ENCODE results near the gene TPRN.
A peak's percentile ranks its signal among the peaks of the same experiment; 100 is the strongest.

Gene TPRN

GRCh38 chr9:137235424-137236237, 35.1 kb upstream of the TPRN start:
- ATAC-seq, result no peak

- ATAC-seq, result no peak
Measured at GRCh38 chr9:137234758-137235423, 34.4 kb upstream of the TPRN start.

GRCh38 chr9:137234055-137234697, 33.6 kb upstream of the TPRN start:
- no peak for ATAC-seq

GRCh38 chr9:137233143-137233980, 32.8 kb upstream of the TPRN start:
- no peak for ATAC-seq

- ATAC-seq, result no peak
Measured at GRCh38 chr9:137232510-137232909, 32.0 kb upstream of the TPRN start.

GRCh38 chr9:137232101-137232500, 31.6 kb upstream of the TPRN start:
- no peak for ATAC-seq

DNA sequence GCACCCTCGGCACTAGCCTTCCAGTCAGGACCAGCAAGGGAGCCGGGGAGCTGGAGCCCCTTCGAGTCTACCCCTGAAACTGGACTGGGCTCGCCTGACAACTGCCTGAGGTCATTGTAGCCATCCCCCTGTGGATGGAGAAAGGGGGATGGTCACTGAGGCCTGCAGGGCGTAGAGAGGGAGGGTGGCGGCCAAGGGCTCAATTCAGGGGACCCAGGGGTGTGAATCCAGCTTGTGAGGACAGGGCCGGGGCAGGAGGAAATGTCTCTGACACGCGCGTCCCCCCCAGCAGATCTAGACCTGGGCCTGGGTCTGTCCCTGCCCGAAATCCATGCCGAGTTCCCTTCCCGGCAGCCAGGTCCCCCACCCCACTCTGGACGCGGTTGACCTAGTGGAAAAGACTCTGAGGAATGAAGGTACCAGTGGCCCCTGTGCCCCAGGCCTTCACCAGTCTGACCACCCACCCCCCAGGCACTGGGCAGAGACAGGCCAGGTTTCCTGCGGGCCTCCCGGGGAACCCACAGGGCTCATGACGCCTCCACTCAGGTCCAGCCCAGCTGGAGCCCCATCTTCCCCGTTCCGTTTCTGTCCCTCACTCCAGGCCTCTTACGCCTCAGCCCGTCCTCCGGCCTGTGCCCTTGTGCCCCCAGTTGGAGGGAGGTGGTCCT, 31.0 kb upstream of the TPRN start:
- no peak for ATAC-seq

DNA sequence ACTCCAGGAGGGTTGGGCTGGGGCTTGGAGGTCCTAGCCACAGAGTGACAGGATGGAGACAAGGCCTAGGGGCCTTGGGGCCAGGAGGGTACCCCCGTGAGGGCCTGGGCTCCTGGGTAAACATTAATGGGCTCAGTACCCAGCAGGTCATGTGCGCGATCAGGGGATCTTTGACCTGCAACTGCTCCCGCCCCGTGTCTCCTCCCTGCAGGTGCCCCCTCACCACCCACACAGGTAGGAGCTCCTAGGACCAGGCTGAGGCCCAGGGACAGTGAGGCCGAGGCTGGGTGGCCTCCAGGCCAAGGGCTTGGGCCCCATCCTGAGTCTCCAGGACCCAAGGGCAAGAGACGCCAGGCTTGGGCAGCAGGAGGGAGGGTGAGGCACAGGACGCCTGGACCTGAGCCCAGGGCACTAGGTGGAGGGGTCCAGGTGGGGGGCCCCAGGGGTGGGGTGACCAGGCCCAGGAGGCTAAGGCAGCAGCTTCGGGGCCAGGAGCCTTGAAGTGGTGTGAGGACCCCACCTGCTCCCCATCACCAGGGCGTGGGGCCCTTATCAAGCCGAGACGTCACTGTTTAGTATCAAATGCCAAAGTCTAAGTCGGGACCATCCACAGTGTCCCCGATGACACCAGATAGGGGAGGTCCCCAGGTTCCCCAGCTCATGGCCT, 30.3 kb upstream of the TPRN start, which contains the start of gene SLC34A3:
Gene SLC34A3 (plus strand): TSS at position 197 of the 667 bp plus-strand sequence. CDS start 802 bp downstream, outside the sequence.
- ATAC-seq, result no peak

DNA sequence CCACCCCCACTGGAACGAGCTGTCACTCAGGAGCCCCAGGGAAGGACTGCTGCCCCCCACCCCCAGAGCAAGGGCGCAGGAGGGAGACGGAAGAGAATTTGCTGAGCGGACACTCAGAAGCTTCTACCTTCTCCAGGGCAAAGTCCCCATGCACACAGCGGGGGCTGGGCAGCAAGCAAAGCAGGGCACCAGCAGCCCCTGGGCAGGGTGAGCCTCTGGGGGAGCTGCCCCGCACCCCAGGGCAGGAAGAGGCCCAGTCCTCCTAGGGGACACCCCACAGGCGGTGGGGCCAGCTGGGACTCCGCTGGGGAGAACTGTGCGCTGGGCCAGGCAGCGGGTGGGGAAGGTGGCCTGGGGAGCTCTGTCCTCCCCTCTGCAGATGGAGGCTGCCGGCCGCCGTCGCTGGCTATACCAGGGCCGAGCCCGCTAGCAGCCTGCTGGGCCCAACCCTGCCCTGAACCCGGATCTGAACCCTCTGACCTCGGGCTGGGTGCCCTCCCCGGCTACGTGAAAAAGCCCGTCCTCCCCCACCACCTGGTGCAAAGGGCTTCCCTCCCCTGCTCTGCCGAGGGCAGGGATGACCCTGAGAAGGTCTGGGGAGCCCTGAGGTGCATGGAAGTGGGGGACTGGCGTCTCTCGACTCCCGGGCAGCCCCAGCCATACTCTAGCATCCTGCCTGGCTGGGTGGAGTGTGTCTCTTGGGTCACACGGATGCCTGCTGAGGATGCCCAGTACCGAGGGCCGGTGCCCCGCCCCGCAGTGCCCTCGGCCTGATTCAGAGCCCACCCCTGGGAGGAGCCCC, 29.6 kb upstream of the TPRN start:
- no peak for ATAC-seq

- ATAC-seq, result no peak
Measured at GRCh38 chr9:137228968-137229896, 28.7 kb upstream of the TPRN start.

DNA sequence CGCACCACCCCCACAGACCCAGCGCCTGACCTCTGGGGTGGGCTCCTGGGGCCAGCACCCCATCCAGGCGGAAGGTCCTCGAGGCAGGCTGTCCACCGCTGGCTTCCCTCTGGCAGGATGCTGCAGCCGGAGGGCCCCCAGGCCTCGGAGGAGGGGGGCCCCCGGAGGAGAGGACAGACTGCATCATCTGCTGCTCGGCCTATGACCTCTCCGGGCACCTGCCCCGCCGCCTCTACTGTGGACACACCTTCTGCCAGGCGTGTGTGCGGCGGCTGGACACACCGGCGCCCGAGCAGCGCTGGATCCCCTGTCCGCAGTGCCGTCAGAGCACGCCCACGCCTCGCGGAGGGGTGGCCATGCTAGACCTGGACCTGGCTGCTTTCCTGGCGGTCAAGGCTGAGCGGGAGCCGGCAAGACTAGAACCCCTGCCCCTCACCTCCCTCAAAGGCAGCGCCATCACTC, 28.0 kb upstream of the TPRN start:
- no peak for ATAC-seq

DNA sequence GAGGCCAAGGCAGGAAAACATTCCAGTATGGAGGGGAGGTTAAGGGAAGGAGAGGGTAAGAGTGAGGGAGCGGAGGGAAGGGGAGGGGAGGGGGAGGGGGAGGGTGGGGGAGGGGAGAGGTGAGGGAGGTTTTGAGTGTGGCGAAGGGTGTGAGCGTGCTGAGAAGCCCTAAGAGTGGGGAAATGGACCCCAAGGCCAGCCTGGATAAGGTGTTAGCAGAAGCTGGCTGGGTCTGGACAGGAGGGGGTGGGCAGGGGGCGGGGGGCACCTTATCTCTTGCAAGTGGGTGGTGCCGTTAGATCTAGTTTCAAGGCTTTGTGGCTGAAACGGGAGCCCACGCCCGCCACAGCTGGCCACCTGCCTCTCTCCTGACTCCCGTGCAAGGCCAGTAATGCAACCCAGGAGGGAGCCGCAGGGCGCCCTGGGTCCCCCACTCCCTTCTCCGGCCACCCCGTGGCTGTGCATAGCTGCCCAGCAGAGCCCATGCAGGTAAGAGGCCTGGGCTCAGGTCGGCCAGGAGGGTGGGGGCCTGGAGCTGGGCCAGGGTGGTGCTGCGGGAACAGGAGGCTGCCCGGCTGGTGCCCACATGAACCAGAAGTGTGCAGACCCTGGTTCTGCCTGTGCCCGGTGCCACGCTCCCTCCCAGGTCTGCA, 27.4 kb upstream of the TPRN start:
- ATAC-seq, result no peak

DNA sequence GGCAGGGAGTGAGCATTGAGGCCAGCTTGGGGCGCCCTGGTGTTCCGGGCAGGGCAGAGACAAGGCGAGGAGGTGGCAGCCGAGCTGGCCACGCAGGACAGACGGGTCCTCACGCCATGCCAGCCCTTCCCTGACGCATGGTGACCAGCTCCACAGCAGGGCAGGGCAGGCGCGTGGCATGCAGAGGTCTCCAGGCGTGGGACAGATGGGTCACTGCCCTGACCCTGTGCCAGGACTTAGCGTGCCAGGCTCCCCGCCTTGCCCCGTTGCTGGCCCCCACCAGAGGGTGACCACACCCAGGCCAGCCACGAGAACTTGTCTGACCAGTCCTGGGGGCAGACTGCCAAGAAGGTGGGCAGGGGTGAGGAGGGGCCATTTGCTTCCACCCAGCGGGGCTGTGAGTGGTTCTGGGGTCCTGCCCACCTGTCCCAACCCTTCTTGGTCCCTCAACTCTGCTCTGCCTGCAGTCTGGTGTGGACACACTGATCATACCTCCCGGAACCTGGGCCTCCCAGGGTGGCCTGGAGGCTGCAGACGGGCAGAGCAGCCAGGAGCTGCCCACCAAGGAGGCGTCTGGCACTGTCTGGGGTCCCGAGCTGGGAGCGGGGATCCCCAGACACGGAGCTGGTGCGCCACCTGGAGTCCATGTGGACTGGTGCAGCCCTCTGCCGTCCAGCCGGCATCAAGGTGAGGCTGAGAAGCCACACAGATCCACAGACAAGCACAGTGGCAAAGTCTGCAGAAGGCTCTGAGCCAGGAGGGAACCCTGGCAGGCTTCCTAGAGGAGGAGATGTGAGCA, 26.7 kb upstream of the TPRN start, which contains the start of gene RNF224:
Gene RNF224 (plus strand): TSS at position 449 of the 799 bp plus-strand sequence. CDS start 834 bp downstream, outside the sequence.
- peak; percentile 30 to 33 for ATAC-seq

- ATAC-seq, result no peak
Measured at GRCh38 chr9:137226338-137227053, 26.0 kb upstream of the TPRN start.

DNA sequence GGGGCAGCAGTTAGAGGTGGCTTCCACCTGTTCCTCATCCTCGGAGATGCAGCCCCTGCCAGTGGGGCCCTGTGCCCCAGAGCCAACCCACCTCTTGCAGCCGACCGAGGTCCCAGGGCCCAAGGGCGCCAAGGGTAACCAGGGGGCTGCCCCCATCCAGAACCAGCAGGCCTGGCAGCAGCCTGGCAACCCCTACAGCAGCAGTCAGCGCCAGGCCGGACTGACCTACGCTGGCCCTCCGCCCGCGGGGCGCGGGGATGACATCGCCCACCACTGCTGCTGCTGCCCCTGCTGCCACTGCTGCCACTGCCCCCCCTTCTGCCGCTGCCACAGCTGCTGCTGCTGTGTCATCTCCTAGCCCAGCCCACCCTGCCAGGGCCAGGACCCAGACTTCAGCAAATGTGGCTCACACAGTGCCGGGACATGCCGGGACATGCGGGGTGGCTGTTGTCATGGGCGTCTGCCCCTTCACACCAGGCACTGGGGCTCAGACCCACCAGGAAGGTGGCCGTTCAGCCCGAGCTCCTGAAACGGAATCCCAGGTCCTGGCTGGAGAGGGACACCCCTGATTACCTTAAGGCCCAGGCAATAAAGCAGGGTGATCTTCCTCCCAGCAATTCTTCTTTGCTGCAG, 25.3 kb upstream of the TPRN start:
- no peak for ATAC-seq
